HUES64 (cell line): Measurements from ENCODE around the gene OTUD3.
"Not testable (repeated sequence)": the region's sequence is repeated elsewhere in the genome, so short reads cannot be mapped to it uniquely, and the experiment has no call there.

Experiments
- H3K27ac ChIP-seq: 2 replicates; pipeline ENCODE4 v1.7.0; 2013; ENCODE audit warnings: low read depth, low read length, inconsistent platforms
- H3K27me3 ChIP-seq: 2 replicates; pipeline ENCODE4 v1.6.1; 2013; ENCODE audit warnings: mild to moderate bottlenecking, low read length; ENCODE audit not compliant: insufficient read depth
- H3K36me3 ChIP-seq: 2 replicates; pipeline ENCODE4 v1.6.1; 2013; ENCODE audit warnings: mild to moderate bottlenecking, low read length; ENCODE audit not compliant: insufficient read depth
- H3K4me1 ChIP-seq: 2 replicates; pipeline ENCODE4 v1.6.1; 2013; ENCODE audit warnings: mild to moderate bottlenecking, low read length, moderate library complexity; ENCODE audit not compliant: insufficient read depth
- H3K4me3 ChIP-seq: 2 replicates; pipeline ENCODE4 v1.5.1; 2013; ENCODE audit warnings: mild to moderate bottlenecking, low read length, moderate library complexity
- H3K9ac ChIP-seq: 2 replicates; pipeline ENCODE4 v1.6.1; 2013; ENCODE audit warnings: mild to moderate bottlenecking, low read depth, low read length
- H3K9me3 ChIP-seq: 2 replicates; pipeline ENCODE4 v1.6.1; 2013; ENCODE audit warnings: low read depth, low read length; ENCODE audit not compliant: insufficient read depth
- WGBS: fragments of 150-250, 120-280 bp; methylation state at CpG from one replicate; pipeline ENCODE4 v1.1.7; 2013; ENCODE audit warnings: missing lambda C conversion rate; 5-methylcytosine and 5-hydroxymethylcytosine counted together

OTUD3 gene

DNA sequence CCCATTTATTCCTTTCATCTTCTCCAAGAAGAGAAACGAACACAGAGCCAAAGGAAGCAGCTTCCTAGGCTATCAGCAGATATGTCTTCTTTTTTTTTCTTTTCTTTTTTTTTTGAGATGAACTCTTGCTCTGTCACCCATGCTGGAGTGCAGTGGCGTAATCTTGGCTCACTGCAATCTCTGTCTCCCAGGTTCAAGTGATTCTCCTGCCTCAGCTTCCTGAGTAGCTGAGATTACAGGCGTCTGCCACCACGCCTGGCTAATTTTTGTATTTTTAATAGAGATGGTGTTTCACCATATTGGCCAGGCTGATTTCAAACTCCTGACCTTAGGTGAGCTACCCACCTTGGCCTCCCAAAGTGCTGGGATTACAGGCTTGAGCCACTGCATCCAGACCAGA is 13.6 kb upstream of the OTUD3 start:
- not testable (repeated sequence) for H3K4me3 ChIP-seq, H3K4me1 ChIP-seq, H3K9me3 ChIP-seq, H3K27me3 ChIP-seq, H3K27ac ChIP-seq, H3K9ac ChIP-seq, H3K36me3 ChIP-seq
- 93% methylated on average over 4 of the region's 4 CpGs for WGBS

DNA sequence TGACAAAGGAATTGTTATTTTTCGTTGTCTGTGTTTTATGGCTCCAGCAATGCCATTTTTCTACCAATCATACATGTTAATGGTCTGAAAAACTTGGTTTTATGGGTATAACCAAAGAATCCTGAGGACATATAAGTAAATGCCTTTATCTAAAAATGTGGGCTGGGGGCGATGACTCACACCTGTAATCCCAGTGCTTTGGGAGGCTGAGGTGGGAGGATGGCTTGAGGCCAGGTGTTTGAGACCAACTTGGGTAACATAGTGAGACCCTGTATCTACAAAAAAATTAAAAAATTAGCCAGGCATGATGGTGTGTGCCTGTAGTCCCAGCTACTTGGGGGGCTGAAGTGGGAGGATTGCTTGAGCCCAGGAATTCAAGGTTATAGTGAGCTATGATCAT is 12.7 kb upstream of the OTUD3 start:
- 89% methylated on average over 2 of the region's 2 CpGs for WGBS
- H3K9ac ChIP-seq, H3K4me1 ChIP-seq, H3K27me3 ChIP-seq, H3K4me3 ChIP-seq, H3K9me3 ChIP-seq, H3K27ac ChIP-seq, H3K36me3 ChIP-seq: not testable (repeated sequence)

DNA sequence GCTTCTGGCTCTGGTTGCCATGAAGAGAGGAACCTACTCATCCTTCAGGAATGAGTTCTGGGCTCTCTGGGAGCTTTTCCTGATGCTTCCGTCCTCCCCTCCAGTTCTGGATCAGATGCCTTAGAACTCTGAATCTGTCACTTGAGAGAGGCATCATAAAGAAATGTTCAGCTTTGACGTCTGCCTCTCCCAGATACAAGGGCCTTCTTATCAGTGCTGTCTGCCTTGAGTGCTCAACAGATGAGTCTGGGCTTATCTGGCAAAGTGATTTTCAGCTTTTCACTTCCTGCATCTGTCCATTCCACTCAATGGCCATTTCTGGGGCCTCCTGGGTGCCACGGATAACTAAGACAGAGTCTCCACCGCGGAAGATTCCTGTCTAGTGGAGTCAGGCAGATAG is 12.3 kb upstream of the OTUD3 start:
- 0 out of 2 replicates have a peak, but pooled peaks cover 4% of the 10 kb centered on the region for H3K4me1 ChIP-seq
- H3K9me3 ChIP-seq = no peaks in the 10 kb centered on the region
- H3K36me3 ChIP-seq = no peaks in the 10 kb centered on the region
- 0 out of 2 replicates have a peak, but pooled peaks cover 7% of the 10 kb centered on the region for H3K27me3 ChIP-seq
- 90% methylated on average over 5 of the region's 5 CpGs for WGBS
- no peak overlapping the region for H3K27ac ChIP-seq
- no peak overlapping the region for H3K9ac ChIP-seq
- H3K4me3 ChIP-seq = no peak overlapping the region

DNA sequence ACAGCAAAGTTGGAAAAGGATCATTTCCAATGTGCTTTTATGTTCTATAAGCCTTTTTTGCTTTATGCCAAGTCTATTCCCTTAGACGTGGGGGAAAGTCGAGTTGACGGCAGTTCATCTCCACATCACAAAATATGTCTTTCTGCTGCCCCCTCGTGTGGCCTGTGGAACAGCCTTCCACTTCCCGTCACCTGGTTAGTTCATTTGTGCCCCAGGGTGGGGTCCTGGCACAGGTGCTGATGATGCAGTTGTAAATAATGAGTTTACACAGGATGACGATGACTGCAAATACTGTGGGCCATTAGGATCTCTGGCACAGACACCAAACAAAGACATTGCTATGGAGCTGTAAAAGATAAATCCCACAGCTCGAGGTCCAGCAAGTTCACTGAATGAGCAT is 10.0 kb upstream of the OTUD3 start:
- 90% methylated on average over 6 of the region's 7 CpGs for WGBS
- Histone ChIP-seq H3K27me3 (0 out of 2 replicates have a peak, but pooled peaks cover 5% of the 10 kb centered on the region), H3K36me3 (no peaks in the 10 kb centered on the region), H3K27ac (no peak overlapping the region), H3K4me1 (no peaks in the 10 kb centered on the region), H3K9ac (no peak overlapping the region), H3K4me3 (no peak overlapping the region), H3K9me3 (no peaks in the 10 kb centered on the region)

DNA sequence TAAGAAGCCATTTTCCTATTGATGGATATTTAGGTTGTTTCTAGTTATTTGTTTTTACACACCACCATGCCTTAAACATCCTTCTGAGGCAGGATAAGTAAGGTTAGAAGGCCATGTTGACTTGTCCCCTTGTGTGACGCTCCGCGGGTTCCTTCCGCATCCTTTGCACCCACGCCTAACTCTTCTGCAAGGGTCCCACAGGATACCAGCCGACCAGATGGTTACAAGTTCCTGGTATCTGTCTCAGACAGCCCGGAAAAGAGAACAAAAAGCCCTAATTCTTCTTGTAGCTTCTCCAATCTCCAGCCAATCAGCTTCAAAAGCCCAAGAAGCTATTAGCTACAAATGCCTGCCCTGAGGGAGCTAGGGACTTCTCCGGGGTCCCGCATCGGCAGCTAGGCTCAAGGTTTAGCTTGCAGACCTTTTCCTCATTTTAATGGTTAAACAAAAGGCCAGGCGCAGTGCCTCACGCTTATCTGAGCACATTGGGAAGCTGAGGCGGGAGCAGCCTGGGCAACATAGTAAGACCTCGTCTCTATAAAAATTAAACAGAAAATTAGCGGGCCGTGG is 4.9 kb upstream of the OTUD3 start:
- no peaks in the 10 kb centered on the region for H3K36me3 ChIP-seq
- H3K4me1 ChIP-seq = no peaks in the 10 kb centered on the region
- no peak overlapping the region for H3K4me3 ChIP-seq
- WGBS = 92% methylated on average over 16 of the region's 16 CpGs
- no peak overlapping the region for H3K27ac ChIP-seq
- no peak overlapping the region for H3K9ac ChIP-seq
- H3K9me3 ChIP-seq = no peaks in the 10 kb centered on the region
- H3K27me3 ChIP-seq = no peaks in the 10 kb centered on the region

DNA sequence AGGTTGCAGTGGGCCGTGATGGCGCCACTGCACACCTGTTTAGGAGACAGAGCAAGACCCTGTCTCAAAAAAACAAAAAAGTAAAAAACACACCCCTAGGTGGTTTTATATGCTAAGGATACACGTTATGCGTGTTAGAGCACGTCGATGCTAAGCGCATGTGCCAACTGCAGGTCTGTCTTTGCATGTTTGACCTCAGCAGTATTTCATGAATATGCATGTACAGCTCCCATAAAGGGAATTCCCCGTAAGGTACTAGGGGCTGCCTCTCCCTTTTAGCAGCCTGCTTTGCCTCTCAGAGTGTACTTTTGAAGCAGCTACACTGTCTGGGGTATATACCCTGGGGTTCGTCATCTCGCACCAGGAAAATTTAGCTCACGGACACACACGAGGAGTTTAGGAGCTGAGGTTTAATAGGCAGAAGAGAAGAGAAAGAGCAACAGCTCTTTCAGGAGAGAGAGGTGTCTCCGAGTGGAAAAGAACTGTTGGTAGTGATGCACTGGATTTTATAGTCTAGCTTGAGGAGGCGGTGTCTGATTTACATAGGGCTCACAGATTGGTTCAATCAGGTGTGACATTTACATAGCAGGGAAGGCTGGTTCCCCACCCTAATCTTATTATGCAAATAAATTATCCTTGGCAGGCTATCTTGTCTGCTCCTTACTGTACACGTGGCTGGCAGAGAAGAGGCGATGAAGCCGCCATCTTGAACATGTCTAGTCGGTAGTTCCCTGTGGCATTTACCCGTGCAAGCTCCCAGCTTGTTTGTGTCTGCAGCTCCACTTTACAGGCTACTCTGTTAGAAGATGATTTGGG is 4.2 kb upstream of the OTUD3 start:
- H3K4me1 ChIP-seq = no peaks in the 10 kb centered on the region
- H3K27me3 ChIP-seq = no peaks in the 10 kb centered on the region
- H3K9ac ChIP-seq = no peak overlapping the region
- no peak overlapping the region for H3K4me3 ChIP-seq
- H3K9me3 ChIP-seq = no peaks in the 10 kb centered on the region
- no peak overlapping the region for H3K27ac ChIP-seq
- WGBS = 91% methylated on average over 19 of the region's 19 CpGs
- H3K36me3 ChIP-seq = no peaks in the 10 kb centered on the region

DNA sequence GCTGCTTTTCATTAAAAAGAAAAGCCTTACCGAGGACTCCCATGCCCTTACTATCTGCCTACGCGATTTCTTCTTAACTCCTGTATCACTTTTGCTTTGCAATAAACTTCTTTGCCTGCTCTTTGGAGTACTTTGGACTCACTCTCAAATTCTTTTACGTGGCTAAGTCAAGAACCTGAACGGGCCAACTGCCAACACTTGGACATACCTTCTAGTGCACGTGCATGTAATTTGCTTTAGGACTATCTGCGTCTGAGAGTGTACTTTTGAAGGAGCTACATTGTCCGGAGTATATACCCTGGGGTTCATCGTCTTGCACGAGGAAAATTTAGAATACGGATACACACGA is 3.6 kb upstream of the OTUD3 start:
- no peaks in the 10 kb centered on the region for H3K4me1 ChIP-seq
- no peak overlapping the region for H3K9ac ChIP-seq
- no peaks in the 10 kb centered on the region for H3K27me3 ChIP-seq
- H3K9me3 ChIP-seq = no peaks in the 10 kb centered on the region
- H3K4me3 ChIP-seq = no peak overlapping the region
- H3K27ac ChIP-seq = no peak overlapping the region
- no peaks in the 10 kb centered on the region for H3K36me3 ChIP-seq
- WGBS = 95% methylated on average over 12 of the region's 12 CpGs

DNA sequence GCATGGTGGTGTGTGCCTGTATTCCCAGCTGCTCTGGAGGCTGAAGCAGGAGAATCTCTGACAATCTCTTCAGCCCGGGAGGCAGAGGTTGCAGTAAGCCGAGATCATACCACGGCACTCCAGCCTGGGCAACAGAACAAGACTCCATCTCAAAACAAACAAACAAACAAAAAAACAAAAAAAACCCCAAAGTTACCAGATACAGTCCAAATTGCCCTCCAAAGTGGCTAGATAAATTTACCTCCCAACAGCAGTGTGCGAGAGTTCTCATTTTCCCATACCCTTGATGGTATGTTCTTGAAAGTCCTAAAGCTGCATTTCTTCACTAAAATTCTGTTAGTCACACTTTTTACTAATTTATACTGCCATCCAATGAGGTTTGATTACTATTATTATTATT is 3.0 kb upstream of the OTUD3 start:
- no peak overlapping the region for H3K4me3 ChIP-seq
- no peaks in the 10 kb centered on the region for H3K9me3 ChIP-seq
- no peaks in the 10 kb centered on the region; the same call in 1 of the 2 replicates for H3K36me3 ChIP-seq
- 96% methylated on average over 4 of the region's 4 CpGs for WGBS
- H3K9ac ChIP-seq = no peak overlapping the region
- H3K27me3 ChIP-seq = no peaks in the 10 kb centered on the region
- H3K4me1 ChIP-seq = no peaks in the 10 kb centered on the region
- H3K27ac ChIP-seq = no peak overlapping the region

DNA sequence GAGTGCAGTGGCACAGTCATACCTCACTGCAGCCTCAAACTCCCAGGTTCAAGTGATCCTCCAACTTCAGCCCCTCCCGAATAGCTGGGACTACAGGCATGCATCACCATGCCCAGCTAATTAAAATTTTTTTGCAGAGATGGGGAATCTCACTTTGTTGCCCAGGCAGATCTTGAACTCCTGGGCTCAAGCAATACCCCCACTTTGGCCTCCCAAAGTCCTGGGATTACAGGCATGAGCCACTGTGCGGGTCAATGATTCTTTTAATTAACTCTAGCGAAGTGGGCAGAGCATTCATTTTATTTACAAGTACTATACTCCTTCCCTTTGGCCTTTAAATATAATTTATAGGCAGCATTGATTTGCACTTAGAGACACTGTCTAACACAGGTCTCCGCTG is 2.5 kb upstream of the OTUD3 start:
- H3K27me3 ChIP-seq = no peaks in the 10 kb centered on the region
- WGBS = 92% methylated on average over 4 of the region's 4 CpGs
- no peak overlapping the region for H3K9ac ChIP-seq
- H3K9me3 ChIP-seq = no peaks in the 10 kb centered on the region
- no peak overlapping the region for H3K4me3 ChIP-seq
- no peaks in the 10 kb centered on the region for H3K4me1 ChIP-seq
- H3K36me3 ChIP-seq = no peaks in the 10 kb centered on the region; the same call in 1 of the 2 replicates
- no peak overlapping the region for H3K27ac ChIP-seq

DNA sequence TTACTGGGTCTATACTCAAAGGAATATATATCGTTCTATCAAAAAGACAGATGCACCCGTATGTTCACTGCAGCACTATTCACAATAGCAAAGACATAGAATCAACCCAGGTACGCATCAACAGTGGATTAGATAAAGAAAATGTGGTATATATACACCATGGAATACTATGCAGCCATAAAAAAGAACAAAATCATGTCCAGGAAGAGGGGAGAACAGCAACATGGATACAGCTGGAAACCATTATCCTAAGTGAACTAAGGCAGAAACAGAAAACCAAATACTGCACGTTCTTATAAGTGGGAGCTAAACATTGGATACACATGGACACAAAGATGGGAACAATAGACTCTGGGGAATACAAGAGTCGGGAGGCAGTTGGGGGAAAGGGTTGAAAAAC is 1.4 kb upstream of the OTUD3 start:
- H3K4me3 ChIP-seq, H3K9me3 ChIP-seq, H3K27me3 ChIP-seq: not testable (repeated sequence)

DNA sequence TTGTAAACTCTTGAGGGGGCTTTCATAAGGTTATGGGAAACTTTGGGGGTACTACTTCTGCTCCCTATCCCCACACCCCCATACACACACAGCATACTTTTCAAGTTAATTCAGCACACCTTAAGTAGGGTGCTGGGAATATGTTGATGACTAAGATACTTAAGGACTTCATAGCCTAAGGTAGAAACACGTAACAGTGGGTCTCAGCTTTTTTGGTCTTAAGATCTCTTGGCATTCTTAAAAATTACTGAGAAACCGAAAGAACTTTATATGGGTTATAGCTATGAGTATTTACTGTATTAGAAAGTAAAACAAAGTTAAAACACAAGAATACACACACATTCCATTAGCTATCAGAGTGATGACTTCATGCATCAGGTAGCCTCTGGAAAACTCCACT is 2.1 kb downstream of the OTUD3 start:
- no peak overlapping the region for H3K9ac ChIP-seq
- 96% methylated on average over 1 of the region's 2 CpGs for WGBS

More for the DNA sequence above, 1.4 kb upstream of the OTUD3 start:
- not testable (repeated sequence) for H3K36me3 ChIP-seq, H3K4me1 ChIP-seq, H3K27ac ChIP-seq, H3K9ac ChIP-seq
- 80% methylated on average over 4 of the region's 5 CpGs for WGBS

More for the DNA sequence above, 2.1 kb downstream of the OTUD3 start:
- Histone ChIP-seq H3K27ac (no peak overlapping the region), H3K27me3 (no peaks in the 10 kb centered on the region), H3K4me3 (no peak overlapping the region), H3K9me3 (no peaks in the 10 kb centered on the region), H3K4me1 (no peaks in the 10 kb centered on the region), H3K36me3 (peaks cover 8% of the 10 kb centered on the region)
